Activated CD4-positive, alpha-beta T cell treated with anti-CD3 and anti-CD28 coated beads for 36 hours (primary cell): ENCODE measurements around the gene WDR70. TPM values are rescaled to one million over a fixed set of nuclear protein-coding genes. Genes with fewer than 3 reads are reported as not detected.
A peak's percentile ranks its signal among the peaks of the same experiment; 100 is the strongest.
"Not testable (repeated sequence)": the region's sequence is repeated elsewhere in the genome, so short reads cannot be mapped to it uniquely, and the experiment has no call there.

ENCODE experiments used
- ATAC-seq: fragments of 200-7000 bp; cut with Tn5 transposase; one replicate; pipeline ENCODE4 v1.10.0; 2021; ENCODE audit warnings: mild to moderate bottlenecking, moderate library complexity
- CTCF ChIA-PET: fragments of 350-600 bp; sonication (Branson Sonifier 250); formaldehyde crosslinking; loops from one replicate; lab custom pipeline; 2021; ENCODE audit warnings: antibody characterized with exemption; lab: Charles Lee
- POLR2A ChIA-PET: fragments of 350-600 bp; sonication (Branson Sonifier 250); formaldehyde crosslinking; loops from one replicate; lab custom pipeline; 2021; ENCODE audit warnings: antibody characterized with exemption, inconsistent platforms; lab: Charles Lee
- DNase-seq: peaks from one replicate; pipeline ENCODE4 v3.0.0-alpha.2; 2020
- H3K27ac Mint-ChIP-seq: one replicate; pipeline ENCODE4 v1.8.0; 2021; ENCODE audit warnings: mixed read lengths
- H3K27me3 Mint-ChIP-seq: one replicate; pipeline ENCODE4 v1.8.0; 2021; ENCODE audit warnings: mixed read lengths
- H3K36me3 Mint-ChIP-seq: one replicate; pipeline ENCODE4 v1.8.0; 2021; ENCODE audit warnings: low read depth, mixed read lengths
- H3K4me1 Mint-ChIP-seq: one replicate; pipeline ENCODE4 v1.8.0; 2021; ENCODE audit warnings: mixed read lengths
- H3K4me3 Mint-ChIP-seq: one replicate; pipeline ENCODE4 v1.8.0; 2021; ENCODE audit warnings: mild to moderate bottlenecking, moderate library complexity, mixed read lengths
- H3K9me3 Mint-ChIP-seq: one replicate; pipeline ENCODE4 v1.8.0; 2021; ENCODE audit warnings: low read depth, mixed read lengths
- intact Hi-C, 2 experiments: fragments of 100-400 bp; cut with DNase I in 1 of 2; cut with micrococcal nuclease in 1 of 2; formaldehyde crosslinking; loops; one replicate each; pipeline versions ENCODE4 v1.14.2 to v1.15.1; 2022 to 2024; cut with DNase I, micrococcal nuclease
- total RNA-seq, 2 experiments: library from RNA; stranded (reverse); gene quantifications; one replicate each; pipeline ENCODE4 v1.2.3, GENCODE V29; 2021

Gene WDR70
- total RNA-seq, 2 experiments from 2014 or later = 33.6 to 38.3 TPM

- intact Hi-C loops = no loop called here
- H3K9me3 Mint-ChIP-seq = no peaks in the 10 kb centered on the region
- no peak overlapping the region for H3K4me3 Mint-ChIP-seq
- H3K36me3 Mint-ChIP-seq = peaks cover 11% of the 10 kb centered on the region
- H3K27ac Mint-ChIP-seq = no peak overlapping the region
- H3K4me1 Mint-ChIP-seq = peaks cover 5% of the 10 kb centered on the region
- CTCF ChIA-PET = no interaction called here
- POLR2A ChIA-PET = no interaction called here
- no peaks in the 10 kb centered on the region for H3K27me3 Mint-ChIP-seq
- ATAC-seq = no peak
- no peak for DNase-seq
Measured at GRCh38 chr5:37665272-37665671, 286.2 kb downstream of the WDR70 start.

- intact Hi-C loops = no loop called here
- ATAC-seq (no peak), DNase-seq (no peak)
- ChIA-PET CTCF (no interaction called here), POLR2A (no interaction called here)
- Mint-ChIP-seq H3K27ac (no peak overlapping the region), H3K36me3 (peaks cover 11% of the 10 kb centered on the region), H3K4me3 (no peak overlapping the region), H3K4me1 (peaks cover 5% of the 10 kb centered on the region), H3K9me3 (no peaks in the 10 kb centered on the region), H3K27me3 (no peaks in the 10 kb centered on the region)
Measured at GRCh38 chr5:37665889-37666288, 286.8 kb downstream of the WDR70 start.

GRCh38 chr5:37667430-37667829, 288.3 kb downstream of the WDR70 start:
- Mint-ChIP-seq H3K36me3 (peaks cover 11% of the 10 kb centered on the region), H3K9me3 (no peaks in the 10 kb centered on the region), H3K4me1 (peaks cover 18% of the 10 kb centered on the region), H3K4me3 (no peak overlapping the region), H3K27me3 (no peaks in the 10 kb centered on the region), H3K27ac (no peak overlapping the region)
- DNase-seq = no peak
- ChIA-PET POLR2A (interaction anchor here (0.6 kb wide), 1 partner anchor 70 kb away, joined by 3 read pairs; no protein-coding TSS in a partner anchor), CTCF (interaction anchor here (0.6 kb wide), 2 partner anchors 123 to 1355 kb away, joined by 3 to 4 read pairs; no protein-coding TSS in a partner anchor)
- no peak for ATAC-seq
- intact Hi-C loops = no loop called here

- Mint-ChIP-seq H3K36me3 (peaks cover 11% of the 10 kb centered on the region), H3K9me3 (no peaks in the 10 kb centered on the region), H3K4me1 (peaks cover 21% of the 10 kb centered on the region), H3K4me3 (no peak overlapping the region), H3K27me3 (no peaks in the 10 kb centered on the region), H3K27ac (no peak overlapping the region)
- intact Hi-C loops = no loop called here
- ATAC-seq (no peak), DNase-seq (no peak)
- CTCF ChIA-PET = interaction anchor here (0.6 kb wide), 1 partner anchor 124 kb away, joined by 3 read pairs; no protein-coding TSS in a partner anchor
- POLR2A ChIA-PET = interaction anchor here (0.6 kb wide), 1 partner anchor 70 kb away, joined by 3 read pairs; no protein-coding TSS in a partner anchor
Measured at GRCh38 chr5:37667846-37668245, 288.7 kb downstream of the WDR70 start.

GRCh38 chr5:37668524-37669047, 289.5 kb downstream of the WDR70 start:
- no peak overlapping the region for H3K27ac Mint-ChIP-seq
- DNase-seq (no peak), ATAC-seq (no peak)
- H3K36me3 Mint-ChIP-seq = peaks cover 9% of the 10 kb centered on the region
- no peaks in the 10 kb centered on the region for H3K27me3 Mint-ChIP-seq
- no peak overlapping the region for H3K4me3 Mint-ChIP-seq
- intact Hi-C loops = no loop called here
- POLR2A ChIA-PET = no interaction called here
- CTCF ChIA-PET = no interaction called here
- no peaks in the 10 kb centered on the region for H3K9me3 Mint-ChIP-seq
- H3K4me1 Mint-ChIP-seq = peaks cover 23% of the 10 kb centered on the region

- H3K27me3 Mint-ChIP-seq, CTCF ChIA-PET, H3K4me3 Mint-ChIP-seq, intact Hi-C loops, POLR2A ChIA-PET, ATAC-seq, H3K27ac Mint-ChIP-seq, H3K9me3 Mint-ChIP-seq: not testable (repeated sequence)
- peaks cover 14% of the 10 kb centered on the region for H3K36me3 Mint-ChIP-seq
- peaks cover 20% of the 10 kb centered on the region for H3K4me1 Mint-ChIP-seq
- DNase-seq = peak; percentile 14
Measured at GRCh38 chr5:37672118-37672588, 293.0 kb downstream of the WDR70 start.

- CTCF ChIA-PET, intact Hi-C loops: not testable (repeated sequence)
- peaks cover 15% of the 10 kb centered on the region for H3K9me3 Mint-ChIP-seq
Measured at GRCh38 chr5:37674361-37674760, 295.2 kb downstream of the WDR70 start.

GRCh38 chr5:37679326-37679725, 300.2 kb downstream of the WDR70 start:
- H3K4me3 Mint-ChIP-seq, ATAC-seq, CTCF ChIA-PET, H3K4me1 Mint-ChIP-seq, POLR2A ChIA-PET, DNase-seq, H3K27ac Mint-ChIP-seq, H3K27me3 Mint-ChIP-seq, intact Hi-C loops: not testable (repeated sequence)
- peaks cover 12% of the 10 kb centered on the region for H3K9me3 Mint-ChIP-seq
- H3K36me3 Mint-ChIP-seq = peaks cover 45% of the 10 kb centered on the region

More at GRCh38 chr5:37674361-37674760, 295.2 kb downstream of the WDR70 start:
- Mint-ChIP-seq H3K36me3 (peaks cover 19% of the 10 kb centered on the region), H3K4me1 (peaks cover 20% of the 10 kb centered on the region)
- H3K27ac Mint-ChIP-seq, ATAC-seq, H3K27me3 Mint-ChIP-seq, DNase-seq, H3K4me3 Mint-ChIP-seq, POLR2A ChIA-PET: not testable (repeated sequence)

GRCh38 chr5:37679903-37680302, 300.8 kb downstream of the WDR70 start:
- POLR2A ChIA-PET, H3K27me3 Mint-ChIP-seq: not testable (repeated sequence)

GRCh38 chr5:37683072-37683471, 304.0 kb downstream of the WDR70 start:
- Mint-ChIP-seq H3K4me3 (no peak overlapping the region), H3K9me3 (peaks cover 2% of the 10 kb centered on the region), H3K27me3 (no peaks in the 10 kb centered on the region), H3K36me3 (peaks cover 52% of the 10 kb centered on the region), H3K4me1 (no peaks in the 10 kb centered on the region), H3K27ac (no peak overlapping the region)
- intact Hi-C loops = no loop called here
- POLR2A ChIA-PET = no interaction called here
- DNase-seq = no peak
- CTCF ChIA-PET = no interaction called here
- no peak for ATAC-seq

More at GRCh38 chr5:37679903-37680302, 300.8 kb downstream of the WDR70 start:
- H3K27ac Mint-ChIP-seq, H3K4me3 Mint-ChIP-seq, intact Hi-C loops, ATAC-seq, DNase-seq, H3K4me1 Mint-ChIP-seq: not testable (repeated sequence)
- peaks cover 12% of the 10 kb centered on the region for H3K9me3 Mint-ChIP-seq
- CTCF ChIA-PET = interaction anchor here (0.8 kb wide), 1 partner anchor 267 kb away, joined by 3 read pairs; no protein-coding TSS in a partner anchor
- H3K36me3 Mint-ChIP-seq = peaks cover 48% of the 10 kb centered on the region

GRCh38 chr5:37685211-37685610, 306.1 kb downstream of the WDR70 start:
- no peak for DNase-seq
- no peaks in the 10 kb centered on the region for H3K4me1 Mint-ChIP-seq
- peaks cover 4% of the 10 kb centered on the region for H3K9me3 Mint-ChIP-seq
- no peaks in the 10 kb centered on the region for H3K27me3 Mint-ChIP-seq
- H3K36me3 Mint-ChIP-seq = peaks cover 52% of the 10 kb centered on the region
- no peak for ATAC-seq
- no peak overlapping the region for H3K27ac Mint-ChIP-seq
- POLR2A ChIA-PET = no interaction called here
- intact Hi-C loops = no loop called here
- H3K4me3 Mint-ChIP-seq = no peak overlapping the region
- CTCF ChIA-PET = no interaction called here

- POLR2A ChIA-PET = interaction anchor here (0.7 kb wide), 1 partner anchor 132 kb away, joined by 3 read pairs; no protein-coding TSS in a partner anchor
- DNase-seq (no peak), ATAC-seq (no peak)
- Mint-ChIP-seq H3K27ac (no peak overlapping the region), H3K4me1 (no peaks in the 10 kb centered on the region), H3K27me3 (no peaks in the 10 kb centered on the region), H3K4me3 (no peak overlapping the region), H3K36me3 (peaks cover 49% of the 10 kb centered on the region), H3K9me3 (peaks cover 7% of the 10 kb centered on the region)
- intact Hi-C loops = no loop called here
- CTCF ChIA-PET = no interaction called here
Measured at GRCh38 chr5:37685816-37686215, 306.7 kb downstream of the WDR70 start.
